ENCODE results near the gene SLC17A2. TPM values are rescaled to one million over a fixed set of nuclear protein-coding genes. Genes with fewer than 3 reads are reported as not detected.

The SLC17A2 gene
- total RNA-seq, 1 donor from 2014 or later, result not detected

DNA sequence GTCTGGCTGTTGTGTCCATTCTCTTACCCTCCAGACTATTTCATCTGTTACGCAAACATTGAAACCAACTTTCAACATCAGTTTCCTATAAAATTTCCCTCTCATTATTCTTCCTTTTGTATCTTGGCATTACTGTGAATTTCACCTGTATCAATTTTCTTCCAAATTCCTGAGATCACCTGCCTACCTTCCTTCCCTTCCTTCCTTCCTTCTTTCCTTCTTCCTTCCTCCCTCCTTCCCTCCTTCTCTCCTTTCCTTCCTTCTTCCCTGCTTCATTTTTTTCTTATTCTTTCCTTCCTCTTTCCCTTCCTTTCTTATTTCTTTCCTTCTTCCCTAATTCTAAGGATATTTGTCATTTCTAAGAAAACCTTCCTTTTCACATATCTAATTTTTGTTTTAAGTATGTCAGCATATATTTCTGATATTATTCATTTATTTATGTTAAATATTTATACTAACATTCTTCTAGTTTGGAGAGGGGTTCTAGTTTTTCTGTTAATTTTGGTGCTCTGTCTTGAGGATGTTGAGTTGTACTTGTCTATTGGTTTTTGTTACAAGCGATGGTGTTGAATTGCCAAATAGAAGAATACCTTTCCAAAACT, 51.7 kb downstream of the SLC17A2 start:
- H3K27me3 Mint-ChIP-seq, result peaks cover 14% of the 10 kb centered on the region
- intact Hi-C loops (cut with micrococcal nuclease), result no loop called here
- H3K9me3 Mint-ChIP-seq, result no peaks in the 10 kb centered on the region
- TF ChIP-seq, protein P1, sequence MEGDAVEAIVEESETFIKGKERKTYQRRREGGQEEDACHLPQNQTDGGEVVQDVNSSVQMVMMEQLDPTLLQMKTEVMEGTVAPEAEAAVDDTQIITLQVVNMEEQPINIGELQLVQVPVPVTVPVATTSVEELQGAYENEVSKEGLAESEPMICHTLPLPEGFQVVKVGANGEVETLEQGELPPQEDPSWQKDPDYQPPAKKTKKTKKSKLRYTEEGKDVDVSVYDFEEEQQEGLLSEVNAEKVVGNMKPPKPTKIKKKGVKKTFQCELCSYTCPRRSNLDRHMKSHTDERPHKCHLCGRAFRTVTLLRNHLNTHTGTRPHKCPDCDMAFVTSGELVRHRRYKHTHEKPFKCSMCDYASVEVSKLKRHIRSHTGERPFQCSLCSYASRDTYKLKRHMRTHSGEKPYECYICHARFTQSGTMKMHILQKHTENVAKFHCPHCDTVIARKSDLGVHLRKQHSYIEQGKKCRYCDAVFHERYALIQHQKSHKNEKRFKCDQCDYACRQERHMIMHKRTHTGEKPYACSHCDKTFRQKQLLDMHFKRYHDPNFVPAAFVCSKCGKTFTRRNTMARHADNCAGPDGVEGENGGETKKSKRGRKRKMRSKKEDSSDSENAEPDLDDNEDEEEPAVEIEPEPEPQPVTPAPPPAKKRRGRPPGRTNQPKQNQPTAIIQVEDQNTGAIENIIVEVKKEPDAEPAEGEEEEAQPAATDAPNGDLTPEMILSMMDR (IDR thresholded peaks at IDR 0.05), result no peak
- no peak overlapping the region for H3K4me3 Mint-ChIP-seq
- ChIA-PET POLR2A (no interaction called here), CTCF (no interaction called here)
- ATAC-seq (ENCODE audit: low read depth) (no peak), DNase-seq (no peak)
- H3K27ac Mint-ChIP-seq, result no peak overlapping the region
- no peaks in the 10 kb centered on the region for H3K36me3 Mint-ChIP-seq (ENCODE audit: low read depth)
- H3K4me1 Mint-ChIP-seq, result peaks cover 8% of the 10 kb centered on the region

DNA sequence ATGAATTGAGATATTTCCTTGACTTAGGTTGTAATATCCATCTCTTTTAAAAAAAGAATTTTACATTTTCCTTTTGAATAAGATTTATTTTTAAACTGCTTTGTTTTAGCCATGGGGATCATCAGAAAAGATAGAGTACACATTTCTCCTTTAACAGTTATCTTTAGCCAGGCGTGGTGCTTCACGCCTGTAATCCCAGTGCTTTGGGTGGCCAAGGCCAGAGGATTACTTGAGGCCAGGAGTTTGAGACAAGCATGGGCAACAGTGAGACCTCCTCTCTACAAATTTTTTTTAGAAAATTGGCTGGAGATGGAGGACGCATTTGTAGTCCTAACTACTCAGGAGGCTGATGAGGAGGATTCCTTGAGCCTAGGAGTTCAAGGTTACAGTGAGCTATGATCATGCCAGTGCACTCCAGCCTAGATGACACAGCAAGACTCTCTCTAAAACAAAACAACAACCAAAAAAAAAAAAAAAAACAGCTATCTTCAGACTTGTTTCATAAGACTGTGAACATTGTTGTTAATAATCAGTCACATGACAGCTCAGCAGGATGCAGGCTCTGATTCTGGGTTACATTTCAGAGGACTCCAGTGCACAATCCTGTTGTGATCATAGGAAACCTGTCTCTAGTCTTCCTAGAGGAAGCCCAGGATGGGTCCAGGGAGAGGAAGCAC, 54.4 kb downstream of the SLC17A2 start:
- H3K4me3 Mint-ChIP-seq, result no peak overlapping the region
- ChIA-PET CTCF (no interaction called here), POLR2A (no interaction called here)
- peaks cover 14% of the 10 kb centered on the region for H3K27me3 Mint-ChIP-seq
- no peaks in the 10 kb centered on the region for H3K4me1 Mint-ChIP-seq
- DNase-seq (no peak), ATAC-seq (ENCODE audit: low read depth) (no peak)
- no peaks in the 10 kb centered on the region for H3K9me3 Mint-ChIP-seq
- intact Hi-C loops (cut with micrococcal nuclease), result no loop called here
- H3K27ac Mint-ChIP-seq, result no peak overlapping the region
- H3K36me3 Mint-ChIP-seq (ENCODE audit: low read depth), result no peaks in the 10 kb centered on the region
- TF ChIP-seq, protein P1 (IDR thresholded peaks at IDR 0.05), result no peak

DNA sequence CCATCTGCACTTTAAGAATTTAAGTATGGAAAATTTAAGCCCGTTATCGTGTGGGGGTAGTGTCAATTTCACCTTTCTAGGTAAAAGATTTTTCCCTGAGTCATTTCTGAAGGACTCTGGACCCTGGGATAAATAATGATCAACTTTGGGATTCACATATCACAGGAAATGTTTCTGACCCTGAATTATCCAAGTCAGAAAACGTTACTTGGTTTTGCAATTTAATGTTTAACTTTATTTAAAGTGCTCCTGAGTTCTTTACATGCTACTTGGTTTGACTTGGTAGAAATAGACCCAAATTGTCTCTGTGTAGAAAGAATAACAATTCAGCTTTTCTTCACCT, 55.0 kb downstream of the SLC17A2 start:
- Mint-ChIP-seq H3K4me3 (no peak overlapping the region), H3K4me1 (no peaks in the 10 kb centered on the region), H3K36me3 (ENCODE audit: low read depth) (no peaks in the 10 kb centered on the region), H3K27me3 (peaks cover 14% of the 10 kb centered on the region), H3K27ac (no peak overlapping the region), H3K9me3 (no peaks in the 10 kb centered on the region)
- ChIA-PET POLR2A (no interaction called here), CTCF (no interaction called here)
- DNase-seq (no peak), ATAC-seq (ENCODE audit: low read depth) (no peak)
- intact Hi-C loops (cut with micrococcal nuclease), result no loop called here
- TF ChIP-seq, protein P1 (IDR thresholded peaks at IDR 0.05), result no peak

- intact Hi-C loops (cut with micrococcal nuclease), result no loop called here
- ChIA-PET POLR2A (interaction anchor here (0.5 kb wide), 1 partner anchor 8 kb away, joined by 3 read pairs; no protein-coding TSS in a partner anchor), CTCF (no interaction called here)
Measured at GRCh38 chr6:25874822-25875562, 55.5 kb downstream of the SLC17A2 start.

GRCh38 chr6:25874118-25874517, 56.4 kb downstream of the SLC17A2 start, which contains the start of gene SLC17A3:
TSS of gene SLC17A3 (minus strand) at chr6:25874243. CDS start at chr6:25868387, 5,856 bp downstream.
- H3K9me3 Mint-ChIP-seq, result no peaks in the 10 kb centered on the region
- TF ChIP-seq, protein P1 (IDR thresholded peaks at IDR 0.05), result no peak
- ATAC-seq (ENCODE audit: low read depth) (no peak), DNase-seq (no peak)
- ChIA-PET POLR2A (interaction anchor here (0.5 kb wide), 1 partner anchor 8 kb away, joined by 3 read pairs; no protein-coding TSS in a partner anchor), CTCF (no interaction called here)
- H3K27ac Mint-ChIP-seq, result no peak within 1 kb of the TSS
- H3K4me1 Mint-ChIP-seq, result no peaks in the 10 kb centered on the region
- H3K27me3 Mint-ChIP-seq, result peaks cover 12% of the 10 kb centered on the region
- intact Hi-C loops (cut with micrococcal nuclease), result no loop called here
- H3K4me3 Mint-ChIP-seq, result no peak within 1 kb of the TSS
- no peaks in the 10 kb centered on the region for H3K36me3 Mint-ChIP-seq (ENCODE audit: low read depth)

More at GRCh38 chr6:25874822-25875562, 55.5 kb downstream of the SLC17A2 start:
- TF ChIP-seq, protein P1 (IDR thresholded peaks at IDR 0.05), result no peak
- Mint-ChIP-seq H3K9me3 (no peaks in the 10 kb centered on the region), H3K4me3 (no peak overlapping the region), H3K27me3 (peaks cover 12% of the 10 kb centered on the region), H3K27ac (no peak overlapping the region), H3K4me1 (no peaks in the 10 kb centered on the region), H3K36me3 (ENCODE audit: low read depth) (no peaks in the 10 kb centered on the region)
- ATAC-seq (ENCODE audit: low read depth) (no peak), DNase-seq (no peak)

All from activated B cell treated with CpG ODN at 0.5 μM for 24 hours (primary cell).